WTC11 (cell line): ENCODE results near the gene NET1. TPM values are rescaled to one million over a fixed set of nuclear protein-coding genes. Genes with fewer than 3 reads are reported as not detected.

Experiments used
- ATAC-seq: fragments of 200-7000 bp; cut with Tn5 transposase; 2 replicates; pipeline ENCODE4 v1.10.0; 2021; ENCODE audit warnings: mild to moderate bottlenecking, moderate library complexity
- CTCF ChIA-PET: fragments of 300-600 bp; sonication (Branson Sonifier 250); formaldehyde crosslinking; loops from one replicate; lab custom pipeline; 2021; ENCODE audit warnings: antibody characterized with exemption; lab: Charles Lee
- POLR2A ChIA-PET: fragments of 350-600 bp; sonication (Branson Sonifier 250); formaldehyde crosslinking; loops from one replicate; lab custom pipeline; 2021; ENCODE audit warnings: antibody characterized with exemption; lab: Charles Lee
- DNase-seq: peaks from one replicate; pipeline ENCODE4 v3.0.0; 2021; ENCODE audit warnings: low spot score
- H3K27ac Mint-ChIP-seq: 2 replicates; pipeline ENCODE4 v1.8.0; 2021; ENCODE audit warnings: mixed read lengths
- H3K27me3 Mint-ChIP-seq: 2 replicates; pipeline ENCODE4 v1.8.0; 2021; ENCODE audit warnings: low read depth, mild to moderate bottlenecking, moderate library complexity, mixed read lengths
- H3K36me3 Mint-ChIP-seq: 2 replicates; pipeline ENCODE4 v1.8.0; 2021; ENCODE audit warnings: mixed read lengths
- H3K4me1 Mint-ChIP-seq: 2 replicates; pipeline ENCODE4 v1.8.0; 2022; ENCODE audit warnings: mixed read lengths
- H3K4me3 Mint-ChIP-seq: 2 replicates; pipeline ENCODE4 v1.8.0; 2021; ENCODE audit warnings: mild to moderate bottlenecking, moderate library complexity, mixed read lengths
- H3K9me3 Mint-ChIP-seq: 2 replicates; pipeline ENCODE4 v1.8.0; 2021; ENCODE audit warnings: mixed read lengths
- CBFB ChIP-seq: sonication (generic); formaldehyde crosslinking; IDR thresholded peaks from 2 replicates; pipeline ENCODE4 v1.8.1; 2022; ENCODE audit warnings: mild to moderate bottlenecking, low read depth, missing genetic modification reagents
- CREM ChIP-seq: sonication (generic); formaldehyde crosslinking; IDR thresholded peaks from 2 replicates; pipeline ENCODE4 v1.8.1; 2022; ENCODE audit warnings: mild to moderate bottlenecking, missing genetic modification reagents, moderate library complexity
- EMX1 ChIP-seq: fragments of 250-450 bp; sonication (Bioruptor Pico); IDR thresholded peaks from 2 replicates; pipeline ENCODE4 v1.8.0; 2021; ENCODE audit warnings: mild to moderate bottlenecking
- FOXP1 ChIP-seq: sonication (generic); formaldehyde crosslinking; IDR thresholded peaks from 2 replicates; pipeline ENCODE4 v1.8.0; 2022; ENCODE audit warnings: missing genetic modification reagents, mild to moderate bottlenecking, moderate library complexity, borderline replicate concordance
- GRHL2 ChIP-seq: fragments of 250-450 bp; sonication (Bioruptor Pico); IDR thresholded peaks from 2 replicates; pipeline ENCODE4 v1.8.0; 2022; ENCODE audit warnings: mild to moderate bottlenecking, moderate library complexity; ENCODE audit not compliant: insufficient replicate concordance, severe bottlenecking
- SP1 ChIP-seq: sonication (generic); formaldehyde crosslinking; conservative IDR thresholded peaks from 2 replicates; pipeline ENCODE4 v1.8.1; 2022; ENCODE audit warnings: missing genetic modification reagents
- ZNF416 ChIP-seq: fragments of 250-450 bp; sonication (Bioruptor Pico); IDR thresholded peaks from 2 replicates; pipeline ENCODE4 v1.9.0; 2021; ENCODE audit warnings: mild to moderate bottlenecking, inconsistent platforms
- total RNA-seq: library from RNA; stranded (reverse); gene quantifications from 3 replicates; pipeline ENCODE4 v1.2.3, GENCODE V29; 2021
- TF ChIP-seq, protein P1 (sequence below): sonication (generic); formaldehyde crosslinking; IDR thresholded peaks from 2 replicates; pipeline ENCODE4 v1.8.0; 2023; ENCODE audit warnings: missing genetic modification reagents, mild to moderate bottlenecking, borderline replicate concordance
- TF ChIP-seq, protein P2 (sequence below): fragments of 250-450 bp; sonication (Bioruptor Pico); IDR thresholded peaks from 2 replicates; pipeline ENCODE4 v1.9.0; 2021; ENCODE audit warnings: mild to moderate bottlenecking, borderline replicate concordance
- TF ChIP-seq, protein P3 (sequence below): sonication (generic); formaldehyde crosslinking; IDR thresholded peaks from 2 replicates; pipeline ENCODE4 v1.8.0; 2022; ENCODE audit warnings: missing genetic modification reagents
- TF ChIP-seq, protein P4 (sequence below): sonication (generic); formaldehyde crosslinking; IDR thresholded peaks from 2 replicates; pipeline ENCODE4 v1.8.1; 2022; ENCODE audit warnings: low read depth, missing genetic modification reagents, borderline replicate concordance
- TF ChIP-seq, protein P5 (sequence below): sonication (generic); formaldehyde crosslinking; IDR thresholded peaks from 2 replicates; pipeline ENCODE4 v1.8.1; 2023; ENCODE audit warnings: mild to moderate bottlenecking, moderate library complexity, missing genetic modification reagents

Gene NET1
- total RNA-seq, 1 experiment from 2014 or later: 85.4 TPM

DNA sequence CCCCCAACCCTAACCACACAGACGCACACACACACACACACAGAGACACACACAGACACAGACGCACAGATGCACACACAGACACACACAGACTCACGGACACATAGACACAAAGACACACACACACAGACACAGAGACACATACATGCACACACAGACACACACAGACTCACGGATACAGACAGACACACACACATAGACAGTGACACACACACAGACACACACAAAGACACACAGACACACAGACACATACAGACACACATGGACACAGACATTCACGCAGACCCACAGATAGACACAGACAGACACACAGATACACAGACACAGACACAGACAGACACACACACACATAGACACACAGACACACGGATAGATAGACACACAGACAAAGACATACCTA is 84.9 kb downstream of the NET1 start (continued):
- TF ChIP-seq, protein P1, sequence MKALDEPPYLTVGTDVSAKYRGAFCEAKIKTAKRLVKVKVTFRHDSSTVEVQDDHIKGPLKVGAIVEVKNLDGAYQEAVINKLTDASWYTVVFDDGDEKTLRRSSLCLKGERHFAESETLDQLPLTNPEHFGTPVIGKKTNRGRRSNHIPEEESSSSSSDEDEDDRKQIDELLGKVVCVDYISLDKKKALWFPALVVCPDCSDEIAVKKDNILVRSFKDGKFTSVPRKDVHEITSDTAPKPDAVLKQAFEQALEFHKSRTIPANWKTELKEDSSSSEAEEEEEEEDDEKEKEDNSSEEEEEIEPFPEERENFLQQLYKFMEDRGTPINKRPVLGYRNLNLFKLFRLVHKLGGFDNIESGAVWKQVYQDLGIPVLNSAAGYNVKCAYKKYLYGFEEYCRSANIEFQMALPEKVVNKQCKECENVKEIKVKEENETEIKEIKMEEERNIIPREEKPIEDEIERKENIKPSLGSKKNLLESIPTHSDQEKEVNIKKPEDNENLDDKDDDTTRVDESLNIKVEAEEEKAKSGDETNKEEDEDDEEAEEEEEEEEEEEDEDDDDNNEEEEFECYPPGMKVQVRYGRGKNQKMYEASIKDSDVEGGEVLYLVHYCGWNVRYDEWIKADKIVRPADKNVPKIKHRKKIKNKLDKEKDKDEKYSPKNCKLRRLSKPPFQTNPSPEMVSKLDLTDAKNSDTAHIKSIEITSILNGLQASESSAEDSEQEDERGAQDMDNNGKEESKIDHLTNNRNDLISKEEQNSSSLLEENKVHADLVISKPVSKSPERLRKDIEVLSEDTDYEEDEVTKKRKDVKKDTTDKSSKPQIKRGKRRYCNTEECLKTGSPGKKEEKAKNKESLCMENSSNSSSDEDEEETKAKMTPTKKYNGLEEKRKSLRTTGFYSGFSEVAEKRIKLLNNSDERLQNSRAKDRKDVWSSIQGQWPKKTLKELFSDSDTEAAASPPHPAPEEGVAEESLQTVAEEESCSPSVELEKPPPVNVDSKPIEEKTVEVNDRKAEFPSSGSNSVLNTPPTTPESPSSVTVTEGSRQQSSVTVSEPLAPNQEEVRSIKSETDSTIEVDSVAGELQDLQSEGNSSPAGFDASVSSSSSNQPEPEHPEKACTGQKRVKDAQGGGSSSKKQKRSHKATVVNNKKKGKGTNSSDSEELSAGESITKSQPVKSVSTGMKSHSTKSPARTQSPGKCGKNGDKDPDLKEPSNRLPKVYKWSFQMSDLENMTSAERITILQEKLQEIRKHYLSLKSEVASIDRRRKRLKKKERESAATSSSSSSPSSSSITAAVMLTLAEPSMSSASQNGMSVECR (CRISPR knock-in tag): no peak
- TF ChIP-seq EMX1: no peak
- TF ChIP-seq, protein P2, sequence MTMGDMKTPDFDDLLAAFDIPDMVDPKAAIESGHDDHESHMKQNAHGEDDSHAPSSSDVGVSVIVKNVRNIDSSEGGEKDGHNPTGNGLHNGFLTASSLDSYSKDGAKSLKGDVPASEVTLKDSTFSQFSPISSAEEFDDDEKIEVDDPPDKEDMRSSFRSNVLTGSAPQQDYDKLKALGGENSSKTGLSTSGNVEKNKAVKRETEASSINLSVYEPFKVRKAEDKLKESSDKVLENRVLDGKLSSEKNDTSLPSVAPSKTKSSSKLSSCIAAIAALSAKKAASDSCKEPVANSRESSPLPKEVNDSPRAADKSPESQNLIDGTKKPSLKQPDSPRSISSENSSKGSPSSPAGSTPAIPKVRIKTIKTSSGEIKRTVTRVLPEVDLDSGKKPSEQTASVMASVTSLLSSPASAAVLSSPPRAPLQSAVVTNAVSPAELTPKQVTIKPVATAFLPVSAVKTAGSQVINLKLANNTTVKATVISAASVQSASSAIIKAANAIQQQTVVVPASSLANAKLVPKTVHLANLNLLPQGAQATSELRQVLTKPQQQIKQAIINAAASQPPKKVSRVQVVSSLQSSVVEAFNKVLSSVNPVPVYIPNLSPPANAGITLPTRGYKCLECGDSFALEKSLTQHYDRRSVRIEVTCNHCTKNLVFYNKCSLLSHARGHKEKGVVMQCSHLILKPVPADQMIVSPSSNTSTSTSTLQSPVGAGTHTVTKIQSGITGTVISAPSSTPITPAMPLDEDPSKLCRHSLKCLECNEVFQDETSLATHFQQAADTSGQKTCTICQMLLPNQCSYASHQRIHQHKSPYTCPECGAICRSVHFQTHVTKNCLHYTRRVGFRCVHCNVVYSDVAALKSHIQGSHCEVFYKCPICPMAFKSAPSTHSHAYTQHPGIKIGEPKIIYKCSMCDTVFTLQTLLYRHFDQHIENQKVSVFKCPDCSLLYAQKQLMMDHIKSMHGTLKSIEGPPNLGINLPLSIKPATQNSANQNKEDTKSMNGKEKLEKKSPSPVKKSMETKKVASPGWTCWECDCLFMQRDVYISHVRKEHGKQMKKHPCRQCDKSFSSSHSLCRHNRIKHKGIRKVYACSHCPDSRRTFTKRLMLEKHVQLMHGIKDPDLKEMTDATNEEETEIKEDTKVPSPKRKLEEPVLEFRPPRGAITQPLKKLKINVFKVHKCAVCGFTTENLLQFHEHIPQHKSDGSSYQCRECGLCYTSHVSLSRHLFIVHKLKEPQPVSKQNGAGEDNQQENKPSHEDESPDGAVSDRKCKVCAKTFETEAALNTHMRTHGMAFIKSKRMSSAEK (CRISPR knock-in tag): no peak
- TF ChIP-seq ZNF416 (CRISPR knock-in tag): no peak
- TF ChIP-seq, protein P3, sequence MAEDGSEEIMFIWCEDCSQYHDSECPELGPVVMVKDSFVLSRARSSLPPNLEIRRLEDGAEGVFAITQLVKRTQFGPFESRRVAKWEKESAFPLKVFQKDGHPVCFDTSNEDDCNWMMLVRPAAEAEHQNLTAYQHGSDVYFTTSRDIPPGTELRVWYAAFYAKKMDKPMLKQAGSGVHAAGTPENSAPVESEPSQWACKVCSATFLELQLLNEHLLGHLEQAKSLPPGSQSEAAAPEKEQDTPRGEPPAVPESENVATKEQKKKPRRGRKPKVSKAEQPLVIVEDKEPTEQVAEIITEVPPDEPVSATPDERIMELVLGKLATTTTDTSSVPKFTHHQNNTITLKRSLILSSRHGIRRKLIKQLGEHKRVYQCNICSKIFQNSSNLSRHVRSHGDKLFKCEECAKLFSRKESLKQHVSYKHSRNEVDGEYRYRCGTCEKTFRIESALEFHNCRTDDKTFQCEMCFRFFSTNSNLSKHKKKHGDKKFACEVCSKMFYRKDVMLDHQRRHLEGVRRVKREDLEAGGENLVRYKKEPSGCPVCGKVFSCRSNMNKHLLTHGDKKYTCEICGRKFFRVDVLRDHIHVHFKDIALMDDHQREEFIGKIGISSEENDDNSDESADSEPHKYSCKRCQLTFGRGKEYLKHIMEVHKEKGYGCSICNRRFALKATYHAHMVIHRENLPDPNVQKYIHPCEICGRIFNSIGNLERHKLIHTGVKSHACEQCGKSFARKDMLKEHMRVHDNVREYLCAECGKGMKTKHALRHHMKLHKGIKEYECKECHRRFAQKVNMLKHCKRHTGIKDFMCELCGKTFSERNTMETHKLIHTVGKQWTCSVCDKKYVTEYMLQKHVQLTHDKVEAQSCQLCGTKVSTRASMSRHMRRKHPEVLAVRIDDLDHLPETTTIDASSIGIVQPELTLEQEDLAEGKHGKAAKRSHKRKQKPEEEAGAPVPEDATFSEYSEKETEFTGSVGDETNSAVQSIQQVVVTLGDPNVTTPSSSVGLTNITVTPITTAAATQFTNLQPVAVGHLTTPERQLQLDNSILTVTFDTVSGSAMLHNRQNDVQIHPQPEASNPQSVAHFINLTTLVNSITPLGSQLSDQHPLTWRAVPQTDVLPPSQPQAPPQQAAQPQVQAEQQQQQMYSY (CRISPR knock-in tag): no peak
- no peak for TF ChIP-seq FOXP1 (CRISPR knock-in tag)
- TF ChIP-seq, protein P4, sequence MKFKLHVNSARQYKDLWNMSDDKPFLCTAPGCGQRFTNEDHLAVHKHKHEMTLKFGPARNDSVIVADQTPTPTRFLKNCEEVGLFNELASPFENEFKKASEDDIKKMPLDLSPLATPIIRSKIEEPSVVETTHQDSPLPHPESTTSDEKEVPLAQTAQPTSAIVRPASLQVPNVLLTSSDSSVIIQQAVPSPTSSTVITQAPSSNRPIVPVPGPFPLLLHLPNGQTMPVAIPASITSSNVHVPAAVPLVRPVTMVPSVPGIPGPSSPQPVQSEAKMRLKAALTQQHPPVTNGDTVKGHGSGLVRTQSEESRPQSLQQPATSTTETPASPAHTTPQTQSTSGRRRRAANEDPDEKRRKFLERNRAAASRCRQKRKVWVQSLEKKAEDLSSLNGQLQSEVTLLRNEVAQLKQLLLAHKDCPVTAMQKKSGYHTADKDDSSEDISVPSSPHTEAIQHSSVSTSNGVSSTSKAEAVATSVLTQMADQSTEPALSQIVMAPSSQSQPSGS: no peak

DNA sequence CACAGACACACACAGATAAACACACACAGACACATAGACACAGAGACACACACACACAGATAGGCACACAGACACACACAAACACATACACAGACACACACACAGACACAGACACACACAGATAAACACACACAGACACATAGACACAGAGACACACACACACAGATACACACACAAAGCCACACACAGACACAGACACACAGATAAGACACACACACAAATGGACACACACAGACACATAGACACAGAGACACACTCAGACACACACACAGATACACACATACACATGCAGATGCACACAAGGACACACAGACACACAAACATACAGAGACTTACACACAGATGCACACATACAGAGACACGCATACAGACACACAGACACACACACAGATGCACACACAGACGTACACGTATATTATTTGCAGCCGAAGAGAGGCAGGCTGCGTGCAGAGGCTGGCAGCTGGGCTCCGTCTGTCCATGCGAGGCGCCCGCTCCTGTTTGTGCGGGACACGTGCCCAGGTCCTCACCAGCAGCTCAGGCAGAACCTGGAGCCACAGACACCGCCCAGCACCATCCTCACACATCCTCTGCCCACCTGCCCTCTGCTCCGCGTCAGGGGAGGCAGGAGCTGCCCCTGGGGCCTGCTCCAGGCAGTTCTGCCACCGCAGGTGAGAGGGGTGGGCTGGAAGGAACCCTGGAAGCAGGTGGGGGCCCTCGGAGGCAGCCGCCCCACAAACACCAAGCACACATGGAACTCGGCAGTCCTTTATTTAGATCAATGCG is 85.8 kb downstream of the NET1 start:
- H3K36me3 Mint-ChIP-seq: no peaks in the 10 kb centered on the region
- H3K4me3 Mint-ChIP-seq: no peak overlapping the region
- H3K9me3 Mint-ChIP-seq: no peaks in the 10 kb centered on the region
- POLR2A ChIA-PET: interaction anchor here (0.9 kb wide), 1 partner anchor 57 kb away, joined by 5 read pairs; no protein-coding TSS in a partner anchor
- DNase-seq: no peak
- ATAC-seq: no peak; the same call in 1 of the 2 replicates
- peaks cover 8% of the 10 kb centered on the region for H3K4me1 Mint-ChIP-seq
- H3K27me3 Mint-ChIP-seq: no peaks in the 10 kb centered on the region
- TF ChIP-seq SP1: no peak
- TF ChIP-seq, protein P5, sequence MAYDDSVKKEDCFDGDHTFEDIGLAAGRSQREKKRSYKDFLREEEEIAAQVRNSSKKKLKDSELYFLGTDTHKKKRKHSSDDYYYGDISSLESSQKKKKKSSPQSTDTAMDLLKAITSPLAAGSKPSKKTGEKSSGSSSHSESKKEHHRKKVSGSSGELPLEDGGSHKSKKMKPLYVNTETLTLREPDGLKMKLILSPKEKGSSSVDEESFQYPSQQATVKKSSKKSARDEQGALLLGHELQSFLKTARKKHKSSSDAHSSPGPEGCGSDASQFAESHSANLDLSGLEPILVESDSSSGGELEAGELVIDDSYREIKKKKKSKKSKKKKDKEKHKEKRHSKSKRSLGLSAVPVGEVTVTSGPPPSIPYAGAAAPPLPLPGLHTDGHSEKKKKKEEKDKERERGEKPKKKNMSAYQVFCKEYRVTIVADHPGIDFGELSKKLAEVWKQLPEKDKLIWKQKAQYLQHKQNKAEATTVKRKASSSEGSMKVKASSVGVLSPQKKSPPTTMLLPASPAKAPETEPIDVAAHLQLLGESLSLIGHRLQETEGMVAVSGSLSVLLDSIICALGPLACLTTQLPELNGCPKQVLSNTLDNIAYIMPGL (CRISPR knock-in tag): no peak
- no peak for TF ChIP-seq GRHL2
- TF ChIP-seq CBFB: no peak
- TF ChIP-seq CREM: no peak
- CTCF ChIA-PET: interaction anchor here (1.6 kb wide), 1 partner anchor 124 kb away, joined by 5 read pairs; no protein-coding TSS in a partner anchor
- no peak overlapping the region for H3K27ac Mint-ChIP-seq
